GM11168 (cell line): ENCODE data around the gene DCAF12.
"Not testable (repeated sequence)": the region's sequence is repeated elsewhere in the genome, so short reads cannot be mapped to it uniquely, and the experiment has no call there.

Experiments used
- in situ Hi-C: fragments of 300-500 bp; cut with MboI; formaldehyde crosslinking; loops from one replicate; pipeline ENCODE4 v1.12.0; 2022; ENCODE audit warnings: low sequenced_read_pairs; ENCODE audit not compliant: unreplicated experiment

DCAF12 gene

GRCh38 chr9:34072868-34073590, 53.5 kb downstream of the DCAF12 start:
- in situ Hi-C loops = no loop called here

DNA sequence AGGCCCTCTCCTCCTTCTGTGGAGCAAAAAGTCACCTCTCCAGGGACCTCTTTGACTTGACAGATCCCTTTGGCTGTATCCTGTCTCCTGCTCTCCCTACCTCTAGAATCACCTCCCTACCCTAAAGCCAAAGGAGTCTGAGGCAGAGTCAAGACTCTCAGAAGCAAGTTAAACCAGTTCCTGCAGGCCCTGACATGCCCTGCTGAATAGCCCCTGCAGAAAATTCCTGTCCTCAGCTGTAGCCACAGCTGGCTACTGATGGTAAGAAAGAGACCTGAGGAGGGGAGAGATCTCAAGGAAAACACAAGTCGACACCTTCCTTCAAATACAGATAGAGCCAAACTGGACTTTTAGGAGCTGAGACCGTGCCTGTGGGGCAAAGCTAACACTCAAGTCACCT, 54.1 kb downstream of the DCAF12 start:
- in situ Hi-C loops = no loop called here

GRCh38 chr9:34070606-34071324, 55.7 kb downstream of the DCAF12 start:
- in situ Hi-C loops = no loop called here

DNA sequence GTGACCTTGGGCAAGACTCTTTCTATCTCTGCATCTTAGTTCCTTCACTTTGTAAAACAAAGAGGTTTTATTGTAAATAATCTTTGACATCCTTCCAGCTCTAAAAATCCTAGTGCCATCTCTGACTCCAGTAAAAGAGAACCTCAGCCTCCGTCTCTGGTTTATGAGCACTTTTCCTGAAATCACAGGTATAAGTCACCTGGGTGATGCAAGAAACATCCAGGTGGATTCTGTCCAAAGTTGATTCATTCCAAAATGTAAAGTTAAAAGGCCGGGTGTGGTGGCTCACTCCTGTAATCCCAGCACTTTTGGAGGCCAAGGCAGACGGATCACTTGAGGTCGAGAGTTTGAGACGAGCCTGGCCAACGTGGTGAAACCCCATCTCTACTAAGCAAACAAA, 56.7 kb downstream of the DCAF12 start:
- in situ Hi-C loops = no loop called here

- in situ Hi-C loops = no loop called here
Observed at GRCh38 chr9:34065541-34065940, 61.0 kb downstream of the DCAF12 start.

GRCh38 chr9:34059954-34060353, 66.5 kb downstream of the DCAF12 start:
- in situ Hi-C loops = no loop called here

GRCh38 chr9:34059281-34059680, 67.2 kb downstream of the DCAF12 start:
- in situ Hi-C loops = no loop called here

- in situ Hi-C loops = no loop called here
Observed at GRCh38 chr9:34049630-34050384, 76.7 kb downstream of the DCAF12 start.

- in situ Hi-C loops = no loop called here
Observed at GRCh38 chr9:34048727-34049629, 77.5 kb downstream of the DCAF12 start, which contains the start of gene UBAP2. TSS of gene UBAP2 (minus strand) at chr9:34048887. CDS start at chr9:34017148, 31,739 bp downstream.

GRCh38 chr9:34047864-34048726, 78.4 kb downstream of the DCAF12 start:
- in situ Hi-C loops = no loop called here

DNA sequence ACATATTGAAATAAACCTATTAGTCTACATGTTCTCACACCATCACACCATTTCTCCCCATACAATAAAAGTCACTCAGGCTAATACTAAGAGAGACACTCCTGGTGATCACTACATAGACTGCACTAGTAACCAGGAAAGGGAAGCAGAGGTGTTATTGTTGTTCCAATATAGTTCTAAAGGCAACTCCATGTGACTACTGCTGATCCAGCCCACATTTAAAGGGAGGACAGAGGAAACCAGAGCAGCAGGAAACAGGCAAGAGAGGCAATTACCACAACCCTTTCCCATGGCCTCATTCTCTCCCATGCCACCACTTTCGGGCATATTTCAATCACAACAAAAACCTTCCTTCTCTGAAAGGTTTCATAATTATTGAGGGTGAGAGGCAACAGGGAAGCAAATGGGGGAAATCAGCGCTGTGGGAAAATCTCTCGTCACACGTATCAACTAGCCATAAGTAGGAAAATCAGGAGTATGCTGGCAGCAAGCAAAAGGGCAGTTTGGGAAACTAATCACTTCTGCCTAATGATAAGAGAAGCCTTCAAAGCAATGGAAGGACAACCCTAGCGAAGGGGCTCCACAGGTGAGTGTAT, 79.6 kb downstream of the DCAF12 start:
- in situ Hi-C loops = no loop called here

- in situ Hi-C loops = no loop called here
Observed at GRCh38 chr9:34045903-34046302, 80.6 kb downstream of the DCAF12 start.

DNA sequence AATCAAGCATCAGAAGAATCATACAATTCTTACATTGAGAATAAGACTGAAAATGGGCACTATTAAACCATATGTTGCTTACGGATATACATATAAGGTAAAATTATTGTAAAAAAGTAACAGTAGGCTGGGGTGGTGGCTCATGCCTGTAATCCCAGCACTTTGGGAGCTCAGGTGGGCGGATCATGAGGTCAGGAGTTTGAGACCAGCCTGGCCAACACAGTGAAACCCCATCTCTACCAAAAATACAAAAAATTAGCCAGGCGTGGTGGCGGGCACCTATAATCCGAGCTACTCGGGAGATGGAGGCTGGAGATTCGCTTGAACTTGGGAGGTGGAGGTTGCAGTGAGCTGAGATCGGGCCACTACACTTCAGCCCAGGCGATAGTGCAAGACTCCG, 84.4 kb downstream of the DCAF12 start:
- in situ Hi-C loops = not testable (repeated sequence)

- in situ Hi-C loops = not testable (repeated sequence)
Observed at GRCh38 chr9:34038851-34039250, 87.6 kb downstream of the DCAF12 start.

- in situ Hi-C loops = no loop called here
Observed at GRCh38 chr9:34037626-34038025, 88.9 kb downstream of the DCAF12 start.

- in situ Hi-C loops = no loop called here
Observed at GRCh38 chr9:34036625-34037024, 89.9 kb downstream of the DCAF12 start.
